ENCODE results near the gene ANGPTL2. TPM values are rescaled to one million over a fixed set of nuclear protein-coding genes. Genes with fewer than 3 reads are reported as not detected.

The ANGPTL2 gene
- total and polyA plus RNA-seq, 9 of the 15 experiments (the other 6 are each of a cell fraction or from before 2014, with no cell fraction given): not detected

- in situ Hi-C loops (cut with MboI) (no loop called here), intact Hi-C loops (cut with micrococcal nuclease) (no loop called here)
- Histone ChIP-seq H3K4me1 (replicated peaks in 1 of 2; ENCODE audit: control insufficient read depth in 2 of 2, insufficient read depth in 2 of 2, low read length in 2 of 2) (no peaks in the 10 kb centered on the region), H3K4me3 (no peak overlapping the region), H3K9me1 (ENCODE audit: control insufficient read depth, insufficient read depth, low read length) (no peaks in the 10 kb centered on the region), H3K9me3 (replicated peaks; ENCODE audit: control insufficient read depth, insufficient read depth, low read depth, low read length) (no peaks in the 10 kb centered on the region), H3K4me2 (ENCODE audit: insufficient read depth, low read length) (no peak overlapping the region), H2AFZ (ENCODE audit: low read depth, low read length) (no peak overlapping the region), H4K20me1 (replicated peaks; ENCODE audit: control insufficient read depth, insufficient read depth, low read length) (no peaks in the 10 kb centered on the region; the same call in 1 of the 2 replicates), H3K27ac (ENCODE audit: extremely low read depth, low read depth, low read length) (no peak overlapping the region), H3K79me2 (ENCODE audit: control insufficient read depth, insufficient read depth, low read length) (no peaks in the 10 kb centered on the region), H3K9ac (ENCODE audit: insufficient read depth in 1 of 2, low read depth in 2 of 2, low read length in 2 of 2) (no peak overlapping the region), H3K27me3 (ENCODE audit: control insufficient read depth in 2 of 2, insufficient read depth in 2 of 2, low read length in 2 of 2) (no peaks in the 10 kb centered on the region; a peak in 1 of 5 replicates), H3K36me3 (ENCODE audit: control insufficient read depth, insufficient read depth, low read length) (no peaks in the 10 kb centered on the region)
- CTCF ChIA-PET (ENCODE audit: low intra/inter-chr PET ratio): no interaction called here
- ATAC-seq: no peak
- 5% methylated on average over 4 of the region's 4 CpGs for WGBS (ENCODE audit: insufficient coverage, low coverage, missing lambda C conversion rate)
- no peak for FAIRE-seq
- TF ChIP-seq ZC3H8 (IDR thresholded peaks at IDR 0.05) (no peak), ETV1 (tag; conservative IDR thresholded peaks at IDR 0.05; ENCODE audit: low read depth) (no peak), POLR3G (IDR thresholded peaks at IDR 0.05; ENCODE audit: extremely low read depth, insufficient read length, insufficient replicate concordance) (no peak), NR4A1 (CRISPR knock-in tag; IDR thresholded peaks at IDR 0.05) (no peak), NR4A1 (tag; IDR thresholded peaks at IDR 0.05) (no peak), ZNF212 (CRISPR knock-in tag; IDR thresholded peaks at IDR 0.05) (no peak), SOX6 (IDR thresholded peaks at IDR 0.05) (no peak), HDAC1 (IDR thresholded peaks at IDR 0.05) (no peak), ZNF398 (CRISPR knock-in tag; IDR thresholded peaks at IDR 0.05) (no peak), ZNF444 (CRISPR knock-in tag; IDR thresholded peaks at IDR 0.05) (no peak), ZBTB2 (IDR thresholded peaks at IDR 0.05) (no peak), ZNF134 (CRISPR knock-in tag; conservative IDR thresholded peaks at IDR 0.05) (no peak), NONO (IDR thresholded peaks at IDR 0.05; ENCODE audit: low read depth in 2 of 2, low read length in 1 of 2) (no peak)
- no TSS peak for BruUV-seq (replicated peaks)
- no peak for DNase-seq (ENCODE audit: extremely low read depth in 1 of 4, low spot score in 3 of 4)
- POLR2A ChIA-PET: interaction anchor here (0.7 kb wide), 1 partner anchor 24 kb away, joined by 4 read pairs; no protein-coding TSS in a partner anchor
Measured at GRCh38 chr9:127059765-127060361, 62.6 kb downstream of the ANGPTL2 start.

Measured in K562 (cell line).